Stimulated activated naive B cell treated with anti-CD40 and anti-IgM and Interleukin-4, amounts not matched to agents 10 μg/mL and 1 μg/mL and 100 μg/mL, for 72 hours (primary cell): ENCODE measurements around the gene PTPRE.

ENCODE experiments used
- ATAC-seq, 2 donors: fragments of 150-1000 bp; cut with Tn5 transposase; replicated peaks; 2 replicates each; pipeline ENCODE4 v1.10.0; 2021; ENCODE audit warnings: moderate library complexity in 1 of 2
- DNase-seq: peaks from one replicate; pipeline ENCODE4 v3.0.0; 2021
- H3K27ac Mint-ChIP-seq: one replicate; pipeline ENCODE4 v1.8.0; 2022; ENCODE audit warnings: mild to moderate bottlenecking, mixed read lengths
- H3K27me3 Mint-ChIP-seq, 2 donors: one replicate each; pipeline ENCODE4 v1.8.0; 2022; ENCODE audit warnings: mixed read lengths in 2 of 2
- H3K36me3 Mint-ChIP-seq, 2 donors: one replicate each; pipeline ENCODE4 v1.8.0; 2022; ENCODE audit warnings: mixed read lengths in 2 of 2, mild to moderate bottlenecking in 1 of 2
- H3K4me1 Mint-ChIP-seq, 2 donors: one replicate each; pipeline ENCODE4 v1.8.0; 2022; ENCODE audit warnings: mixed read lengths in 2 of 2, mild to moderate bottlenecking in 1 of 2
- H3K4me3 Mint-ChIP-seq, 2 donors: one replicate each; pipeline ENCODE4 v1.8.0; 2022; ENCODE audit warnings: mild to moderate bottlenecking in 2 of 2, mixed read lengths in 2 of 2, moderate library complexity in 1 of 2
- H3K9me3 Mint-ChIP-seq, 2 donors: one replicate each; pipeline ENCODE4 v1.8.0; 2022; ENCODE audit warnings: mixed read lengths in 2 of 2, mild to moderate bottlenecking in 1 of 2

Gene PTPRE

GRCh38 chr10:127952918-127953317 lies 46.0 kb downstream of the PTPRE start:
- H3K4me1 Mint-ChIP-seq, result no peaks in the 10 kb centered on the region

GRCh38 chr10:127953876-127954275 lies 47.0 kb downstream of the PTPRE start:
- Mint-ChIP-seq H3K27ac (no peak overlapping the region), H3K9me3 (peaks cover 0 to 3% of the 10 kb centered on the region in 2 donors), H3K27me3 (peaks cover 6 to 17% of the 10 kb centered on the region in 2 donors), H3K36me3 (no peaks in the 10 kb centered on the region), H3K4me3 (no peak overlapping the region), H3K4me1 (no peaks in the 10 kb centered on the region)
- ATAC-seq, result no peak
- no peak for DNase-seq

More at GRCh38 chr10:127952918-127953317, 46.0 kb downstream of the PTPRE start:
- ATAC-seq (no peak), DNase-seq (no peak)
- H3K4me3 Mint-ChIP-seq, result no peak overlapping the region
- no peaks in the 10 kb centered on the region for H3K36me3 Mint-ChIP-seq
- peaks cover 6 to 17% of the 10 kb centered on the region in 2 donors for H3K27me3 Mint-ChIP-seq
- peaks cover 0 to 3% of the 10 kb centered on the region in 2 donors for H3K9me3 Mint-ChIP-seq
- no peak overlapping the region for H3K27ac Mint-ChIP-seq

GRCh38 chr10:127959428-127959827 lies 52.5 kb downstream of the PTPRE start:
- Mint-ChIP-seq H3K27me3 (peaks cover 9 to 11% of the 10 kb centered on the region in 2 donors), H3K9me3 (peaks cover 0 to 3% of the 10 kb centered on the region in 2 donors), H3K4me3 (no peak overlapping the region), H3K36me3 (no peaks in the 10 kb centered on the region), H3K4me1 (no peaks in the 10 kb centered on the region), H3K27ac (no peak overlapping the region)
- ATAC-seq (no peak), DNase-seq (no peak)

- Mint-ChIP-seq H3K9me3 (peaks cover 0 to 1% of the 10 kb centered on the region in 2 donors), H3K4me1 (no peaks in the 10 kb centered on the region), H3K27ac (no peak overlapping the region), H3K4me3 (no peak overlapping the region), H3K36me3 (no peaks in the 10 kb centered on the region), H3K27me3 (peaks cover 5 to 15% of the 10 kb centered on the region in 2 donors)
- ATAC-seq (no peak), DNase-seq (no peak)
Observed at GRCh38 chr10:127961071-127961470, 54.2 kb downstream of the PTPRE start.

GRCh38 chr10:127962205-127962604 lies 55.3 kb downstream of the PTPRE start:
- Mint-ChIP-seq H3K27ac (no peak overlapping the region), H3K36me3 (no peaks in the 10 kb centered on the region), H3K4me3 (no peak overlapping the region), H3K27me3 (peaks cover 0 to 16% of the 10 kb centered on the region in 2 donors), H3K4me1 (no peaks in the 10 kb centered on the region), H3K9me3 (no peaks in the 10 kb centered on the region)
- DNase-seq, result no peak
- no peak for ATAC-seq

- H3K4me3 Mint-ChIP-seq, result no peak overlapping the region
- no peaks in the 10 kb centered on the region for H3K36me3 Mint-ChIP-seq
- no peak for DNase-seq
- H3K27ac Mint-ChIP-seq, result no peak overlapping the region
- peaks cover 0 to 16% of the 10 kb centered on the region in 2 donors for H3K27me3 Mint-ChIP-seq
- H3K4me1 Mint-ChIP-seq, result no peaks in the 10 kb centered on the region
- H3K9me3 Mint-ChIP-seq, result no peaks in the 10 kb centered on the region
- no peak for ATAC-seq
Observed at GRCh38 chr10:127963136-127963535, 56.2 kb downstream of the PTPRE start.

- H3K4me3 Mint-ChIP-seq, result no peak overlapping the region
- no peaks in the 10 kb centered on the region for H3K4me1 Mint-ChIP-seq
- H3K9me3 Mint-ChIP-seq, result no peaks in the 10 kb centered on the region
- no peak for DNase-seq
- no peaks in the 10 kb centered on the region for H3K36me3 Mint-ChIP-seq
- H3K27ac Mint-ChIP-seq, result no peak overlapping the region
- ATAC-seq, result no peak
- H3K27me3 Mint-ChIP-seq, result peaks cover 0 to 16% of the 10 kb centered on the region in 2 donors
Observed at GRCh38 chr10:127964621-127965020, 57.7 kb downstream of the PTPRE start.

GRCh38 chr10:127966875-127967274 lies 60.0 kb downstream of the PTPRE start:
- H3K4me3 Mint-ChIP-seq, result no peak overlapping the region
- H3K27ac Mint-ChIP-seq, result no peak overlapping the region
- no peak for DNase-seq
- no peak for ATAC-seq
- no peaks in the 10 kb centered on the region for H3K9me3 Mint-ChIP-seq
- no peaks in the 10 kb centered on the region for H3K36me3 Mint-ChIP-seq
- H3K4me1 Mint-ChIP-seq, result no peaks in the 10 kb centered on the region
- H3K27me3 Mint-ChIP-seq, result peaks cover 7 to 15% of the 10 kb centered on the region in 2 donors

- H3K36me3 Mint-ChIP-seq, result no peaks in the 10 kb centered on the region
- peaks cover 7 to 15% of the 10 kb centered on the region in 2 donors for H3K27me3 Mint-ChIP-seq
- no peak overlapping the region for H3K27ac Mint-ChIP-seq
- no peak for ATAC-seq
- H3K4me1 Mint-ChIP-seq, result no peaks in the 10 kb centered on the region
- H3K9me3 Mint-ChIP-seq, result no peaks in the 10 kb centered on the region
- no peak for DNase-seq
- H3K4me3 Mint-ChIP-seq, result no peak overlapping the region
Observed at GRCh38 chr10:127968027-127968441, 61.1 kb downstream of the PTPRE start.

GRCh38 chr10:127968659-127969058 lies 61.8 kb downstream of the PTPRE start:
- H3K4me3 Mint-ChIP-seq, result no peak overlapping the region
- DNase-seq (no peak), ATAC-seq (no peak)
- H3K27ac Mint-ChIP-seq, result no peak overlapping the region
- H3K9me3 Mint-ChIP-seq, result no peaks in the 10 kb centered on the region
- H3K36me3 Mint-ChIP-seq, result no peaks in the 10 kb centered on the region
- H3K4me1 Mint-ChIP-seq, result peaks cover 1 to 3% of the 10 kb centered on the region in 2 donors
- peaks cover 7 to 15% of the 10 kb centered on the region in 2 donors for H3K27me3 Mint-ChIP-seq

GRCh38 chr10:127971101-127971946 lies 64.4 kb downstream of the PTPRE start:
- Mint-ChIP-seq H3K36me3 (no peaks in the 10 kb centered on the region), H3K4me1 (peaks cover 6 to 10% of the 10 kb centered on the region in 2 donors), H3K4me3 (no peak overlapping the region), H3K27me3 (peaks cover 18 to 24% of the 10 kb centered on the region in 2 donors), H3K9me3 (no peaks in the 10 kb centered on the region), H3K27ac (no peak overlapping the region)
- ATAC-seq (no peak), DNase-seq (no peak)

GRCh38 chr10:127971963-127972615 lies 65.2 kb downstream of the PTPRE start:
- ATAC-seq, result no peak
- Mint-ChIP-seq H3K36me3 (no peaks in the 10 kb centered on the region), H3K27me3 (peaks cover 18 to 24% of the 10 kb centered on the region in 2 donors), H3K4me1 (peaks cover 6 to 10% of the 10 kb centered on the region in 2 donors), H3K9me3 (no peaks in the 10 kb centered on the region), H3K27ac (no peak overlapping the region), H3K4me3 (no peak overlapping the region)
- DNase-seq, result no peak

- DNase-seq (no peak), ATAC-seq (no peak)
- H3K36me3 Mint-ChIP-seq, result no peaks in the 10 kb centered on the region
- no peak overlapping the region for H3K27ac Mint-ChIP-seq
- no peak overlapping the region for H3K4me3 Mint-ChIP-seq
- H3K4me1 Mint-ChIP-seq, result peaks cover 6 to 10% of the 10 kb centered on the region in 2 donors
- H3K9me3 Mint-ChIP-seq, result no peaks in the 10 kb centered on the region
- peaks cover 23 to 29% of the 10 kb centered on the region in 2 donors for H3K27me3 Mint-ChIP-seq
Observed at GRCh38 chr10:127972751-127973357, 66.0 kb downstream of the PTPRE start.

GRCh38 chr10:127973791-127974311 lies 66.9 kb downstream of the PTPRE start:
- Mint-ChIP-seq H3K36me3 (no peaks in the 10 kb centered on the region), H3K27ac (no peak overlapping the region)
- no peak for ATAC-seq

More at GRCh38 chr10:127973791-127974311, 66.9 kb downstream of the PTPRE start:
- H3K4me1 Mint-ChIP-seq, result peaks cover 6 to 10% of the 10 kb centered on the region in 2 donors
- peaks cover 24 to 29% of the 10 kb centered on the region in 2 donors for H3K27me3 Mint-ChIP-seq
- no peak overlapping the region for H3K4me3 Mint-ChIP-seq
- DNase-seq, result no peak
- H3K9me3 Mint-ChIP-seq, result no peaks in the 10 kb centered on the region
